ENCODE data around the gene ISG15. TPM values are rescaled to one million over a fixed set of nuclear protein-coding genes. Genes with fewer than 3 reads are reported as not detected.

ISG15 gene
- total RNA-seq, 1 experiment from 2014 or later: 758 TPM

DNA sequence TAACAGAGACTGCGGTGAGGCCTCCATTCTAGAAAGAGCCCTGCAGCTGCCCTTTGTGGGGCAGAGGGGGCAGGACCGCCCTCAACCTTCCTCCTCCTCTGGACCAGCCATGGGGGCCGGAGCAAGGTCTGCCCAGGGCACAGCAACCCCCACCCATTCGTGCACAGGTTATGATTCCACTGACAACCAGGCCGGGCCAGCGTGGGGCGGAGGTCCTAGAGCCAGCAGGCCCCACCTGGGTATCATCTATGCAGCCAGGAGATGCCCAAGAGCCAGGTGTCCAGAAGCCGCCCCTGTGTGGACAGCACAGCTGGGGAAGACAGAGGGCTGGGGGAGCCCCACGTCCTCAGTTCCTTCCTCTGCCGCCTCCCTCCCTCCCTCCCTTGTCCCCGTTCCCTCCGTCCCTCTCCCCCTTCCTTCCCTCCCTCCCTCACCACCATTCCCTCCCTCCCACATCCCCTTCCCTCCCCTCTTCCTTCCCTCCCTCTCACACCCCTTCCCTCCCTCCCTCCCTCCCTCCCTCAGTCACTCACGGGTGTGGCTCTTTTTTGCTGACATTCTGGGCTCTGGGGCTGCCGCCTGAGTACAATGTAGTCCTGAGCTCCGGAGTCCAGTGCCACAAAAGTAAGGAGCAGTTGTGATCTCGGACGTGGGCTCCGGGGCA, 48.5 kb downstream of the ISG15 start:
- ChIA-PET CTCF (interaction anchor here (0.5 to 3.1 kb wide), 5 partner anchors 23 to 80 kb away, joined by 3 to 23 read pairs (median 3); partner anchors contain the start of genes AGRN and PERM1), POLR2A (ENCODE audit: unreplicated experiment) (interaction anchor here (1.0 kb wide), 1 partner anchor 40 kb away, joined by 3 read pairs; no protein-coding TSS in a partner anchor)
- peaks cover 57% of the 10 kb centered on the region for H3K4me1 ChIP-seq (ENCODE audit: insufficient read depth, low read length)

DNA sequence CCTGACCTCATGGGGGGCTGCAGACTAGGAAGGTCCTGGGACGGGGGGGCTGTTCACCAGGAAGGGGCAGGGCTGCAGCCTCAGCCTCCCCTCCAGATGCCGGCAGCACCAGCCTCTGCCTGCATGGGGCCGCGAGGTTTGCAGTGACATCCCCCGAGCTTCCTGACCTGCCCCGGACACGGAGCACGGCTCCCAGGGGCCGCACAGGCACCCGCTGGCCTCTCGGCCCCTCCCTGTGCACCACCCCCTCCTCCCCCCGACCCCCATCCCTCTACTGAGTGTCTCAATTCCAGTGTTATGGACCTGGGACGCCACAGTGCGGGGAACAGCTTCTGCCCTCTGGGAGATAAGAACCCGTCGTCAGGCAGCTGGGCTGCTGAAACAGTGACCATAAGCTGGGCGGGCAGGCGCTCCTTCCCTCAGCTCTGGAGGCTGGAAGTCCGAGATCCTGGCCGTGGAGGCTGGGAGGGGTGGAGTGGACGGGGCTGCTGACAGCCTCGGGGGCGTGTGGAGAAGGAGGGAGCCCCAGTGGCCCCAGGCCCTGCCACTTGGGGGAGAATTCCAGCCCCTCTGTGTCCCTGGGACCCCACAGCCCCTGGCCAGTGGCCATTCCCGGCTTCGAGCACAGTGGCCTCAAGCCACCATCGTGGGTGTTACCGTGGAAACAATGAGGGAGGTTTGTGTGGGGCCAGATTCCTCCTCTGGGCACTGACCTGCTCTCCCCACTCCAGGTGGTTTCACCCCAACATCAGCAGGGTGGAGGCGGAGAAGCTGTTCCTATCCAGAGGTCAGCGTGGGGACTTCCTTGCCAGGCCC, 49.3 kb downstream of the ISG15 start:
- CTCF ChIA-PET: interaction anchor here (0.7 to 3.1 kb wide), 4 partner anchors 43 to 80 kb away, joined by 3 to 23 read pairs (median 4); partner anchors contain the start of genes AGRN and PERM1
- POLR2A ChIA-PET (ENCODE audit: unreplicated experiment): interaction anchor here (1.0 kb wide), 1 partner anchor 41 kb away, joined by 3 read pairs; no protein-coding TSS in a partner anchor
- no peak for ATAC-seq

More for the DNA sequence above, 48.5 kb downstream of the ISG15 start:
- no peak overlapping the region; the same call in 1 of the 2 replicates for H3K27ac ChIP-seq (ENCODE audit: low read length)
- ATAC-seq (no peak), DNase-seq (peak; percentile 49)
- no TSS peak for BruUV-seq (replicated peaks)
- TF ChIP-seq EZH2 (IDR thresholded peaks at IDR 0.05; ENCODE audit: low read length, unreplicated experiment) (no peak), EZH2phosphoT487 (IDR thresholded peaks at IDR 0.05; ENCODE audit: borderline replicate concordance, low read length) (no peak)
- TF ChIP-seq, protein P1, sequence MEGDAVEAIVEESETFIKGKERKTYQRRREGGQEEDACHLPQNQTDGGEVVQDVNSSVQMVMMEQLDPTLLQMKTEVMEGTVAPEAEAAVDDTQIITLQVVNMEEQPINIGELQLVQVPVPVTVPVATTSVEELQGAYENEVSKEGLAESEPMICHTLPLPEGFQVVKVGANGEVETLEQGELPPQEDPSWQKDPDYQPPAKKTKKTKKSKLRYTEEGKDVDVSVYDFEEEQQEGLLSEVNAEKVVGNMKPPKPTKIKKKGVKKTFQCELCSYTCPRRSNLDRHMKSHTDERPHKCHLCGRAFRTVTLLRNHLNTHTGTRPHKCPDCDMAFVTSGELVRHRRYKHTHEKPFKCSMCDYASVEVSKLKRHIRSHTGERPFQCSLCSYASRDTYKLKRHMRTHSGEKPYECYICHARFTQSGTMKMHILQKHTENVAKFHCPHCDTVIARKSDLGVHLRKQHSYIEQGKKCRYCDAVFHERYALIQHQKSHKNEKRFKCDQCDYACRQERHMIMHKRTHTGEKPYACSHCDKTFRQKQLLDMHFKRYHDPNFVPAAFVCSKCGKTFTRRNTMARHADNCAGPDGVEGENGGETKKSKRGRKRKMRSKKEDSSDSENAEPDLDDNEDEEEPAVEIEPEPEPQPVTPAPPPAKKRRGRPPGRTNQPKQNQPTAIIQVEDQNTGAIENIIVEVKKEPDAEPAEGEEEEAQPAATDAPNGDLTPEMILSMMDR (conservative IDR thresholded peaks at IDR 0.05; ENCODE audit: low read depth, low read length): no peak
- peaks cover 6% of the 10 kb centered on the region for H3F3A ChIP-seq (ENCODE audit: low read length, unreplicated experiment)
- H4K20me1 ChIP-seq (ENCODE audit: low read length): no peaks in the 10 kb centered on the region
- no peaks in the 10 kb centered on the region for H3K27me3 ChIP-seq (ENCODE audit: low read length)
- peak overlapping the region; percentile 70; the same call in 1 of the 2 replicates for H3K9ac ChIP-seq (ENCODE audit: low read length)
- peak overlapping the region; percentile 61 for H3K4me3 ChIP-seq (ENCODE audit: low read length)
- H3K9me3 ChIP-seq (ENCODE audit: low read length): no peaks in the 10 kb centered on the region
- H3K36me3 ChIP-seq (ENCODE audit: low read depth, low read length): no peaks in the 10 kb centered on the region
- peaks cover 3% of the 10 kb centered on the region; the same call in 1 of the 2 replicates for H3K79me2 ChIP-seq (ENCODE audit: low read length)
- H3K4me2 ChIP-seq (ENCODE audit: low read length): peak overlapping the region; percentile 96
- H2AFZ ChIP-seq (ENCODE audit: low read length): no peak overlapping the region
- H3K9me2 ChIP-seq (replicated peaks; ENCODE audit: low read length): no peaks in the 10 kb centered on the region
- intact Hi-C loops (cut with micrococcal nuclease): loop anchor here (2.0 to 10.0 kb wide), 3 partner anchors 47 to 553 kb away; partner anchors contain the start of gene MIB2

More for the DNA sequence above, 49.3 kb downstream of the ISG15 start:
- intact Hi-C loops (cut with micrococcal nuclease): loop anchor here (2.0 to 10.0 kb wide), 3 partner anchors 48 to 552 kb away; partner anchors contain the start of gene MIB2
- no peaks in the 10 kb centered on the region for H3K36me3 ChIP-seq (ENCODE audit: low read depth, low read length)
- H3F3A ChIP-seq (ENCODE audit: low read length, unreplicated experiment): peaks cover 6% of the 10 kb centered on the region
- no peaks in the 10 kb centered on the region for H3K9me3 ChIP-seq (ENCODE audit: low read length)
- H3K4me1 ChIP-seq (ENCODE audit: insufficient read depth, low read length): peaks cover 64% of the 10 kb centered on the region
- peaks cover 3% of the 10 kb centered on the region; the same call in 1 of the 2 replicates for H3K79me2 ChIP-seq (ENCODE audit: low read length)
- H3K9ac ChIP-seq (ENCODE audit: low read length): peak overlapping the region; percentile 70
- peak overlapping the region; percentile 87 for H3K27ac ChIP-seq (ENCODE audit: low read length)
- no peaks in the 10 kb centered on the region for H3K27me3 ChIP-seq (ENCODE audit: low read length)
- no peak overlapping the region for H2AFZ ChIP-seq (ENCODE audit: low read length)
- no peak for TF ChIP-seq EZH2phosphoT487 (IDR thresholded peaks at IDR 0.05; ENCODE audit: borderline replicate concordance, low read length)
- TF ChIP-seq, protein P1 (conservative IDR thresholded peaks at IDR 0.05; ENCODE audit: low read depth, low read length): no peak
- TF ChIP-seq EZH2 (IDR thresholded peaks at IDR 0.05; ENCODE audit: low read length, unreplicated experiment): no peak
- no peaks in the 10 kb centered on the region for H3K9me2 ChIP-seq (replicated peaks; ENCODE audit: low read length)
- peak overlapping the region; percentile 61 for H3K4me3 ChIP-seq (ENCODE audit: low read length)
- H3K4me2 ChIP-seq (ENCODE audit: low read length): peak overlapping the region; percentile 86
- H4K20me1 ChIP-seq (ENCODE audit: low read length): no peaks in the 10 kb centered on the region
- BruUV-seq (replicated peaks): no TSS peak
- no peak for DNase-seq

All from PC-3 (cell line).